IMR-90 (cell line): ENCODE results near the gene MALAT1. TPM values are rescaled to one million over a fixed set of nuclear protein-coding genes. Genes with fewer than 3 reads are reported as not detected.
A peak's percentile ranks its signal among the peaks of the same experiment; 100 is the strongest.

Experiments used
- BHLHE40 ChIP-seq: fragments of 150-350 bp; IDR thresholded peaks from 2 replicates; pipeline ENCODE4 v1.6.1; 2016; ENCODE audit warnings: mild to moderate bottlenecking, low read depth, low read length
- FOS ChIP-seq: fragments of 150-350 bp; IDR thresholded peaks from 2 replicates; pipeline ENCODE4 v1.6.1; 2016; ENCODE audit warnings: low read depth, low read length
- RAD21 ChIP-seq: IDR thresholded peaks from 2 replicates; pipeline ENCODE4 v1.6.1; 2012; ENCODE audit warnings: low read length, improper control_type of control experiment
- polyA plus RNA-seq, 3 experiments: library from polyadenylated mRNA; depleted of rRNA; stranded (reverse); fragments of >200 nt; gene quantifications; 2 replicates each; pipeline ENCODE4 v1.2.3, GENCODE V29; 2012; ENCODE audit warnings: low replicate concordance in 1 of 3
- total RNA-seq: library from RNA; depleted of rRNA; stranded (reverse); fragments of >200 nt; gene quantifications from 2 replicates; pipeline ENCODE4 v1.2.3, GENCODE V29; 2012
- TF ChIP-seq, protein P1 (sequence below): conservative IDR thresholded peaks from 2 replicates; pipeline ENCODE4 v1.5.1; 2012; ENCODE audit warnings: mild to moderate bottlenecking, low read depth, low read length, improper control_type of control experiment

MALAT1 gene
- total and polyA plus RNA-seq, 2 of the 4 experiments (the other 2 are of a cell fraction), result 636 to 3,569 TPM

- TF ChIP-seq, protein P1, sequence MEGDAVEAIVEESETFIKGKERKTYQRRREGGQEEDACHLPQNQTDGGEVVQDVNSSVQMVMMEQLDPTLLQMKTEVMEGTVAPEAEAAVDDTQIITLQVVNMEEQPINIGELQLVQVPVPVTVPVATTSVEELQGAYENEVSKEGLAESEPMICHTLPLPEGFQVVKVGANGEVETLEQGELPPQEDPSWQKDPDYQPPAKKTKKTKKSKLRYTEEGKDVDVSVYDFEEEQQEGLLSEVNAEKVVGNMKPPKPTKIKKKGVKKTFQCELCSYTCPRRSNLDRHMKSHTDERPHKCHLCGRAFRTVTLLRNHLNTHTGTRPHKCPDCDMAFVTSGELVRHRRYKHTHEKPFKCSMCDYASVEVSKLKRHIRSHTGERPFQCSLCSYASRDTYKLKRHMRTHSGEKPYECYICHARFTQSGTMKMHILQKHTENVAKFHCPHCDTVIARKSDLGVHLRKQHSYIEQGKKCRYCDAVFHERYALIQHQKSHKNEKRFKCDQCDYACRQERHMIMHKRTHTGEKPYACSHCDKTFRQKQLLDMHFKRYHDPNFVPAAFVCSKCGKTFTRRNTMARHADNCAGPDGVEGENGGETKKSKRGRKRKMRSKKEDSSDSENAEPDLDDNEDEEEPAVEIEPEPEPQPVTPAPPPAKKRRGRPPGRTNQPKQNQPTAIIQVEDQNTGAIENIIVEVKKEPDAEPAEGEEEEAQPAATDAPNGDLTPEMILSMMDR, result no peak
- TF ChIP-seq RAD21 (peak; percentile 19; the same call in 1 of the 2 replicates), FOS (peak; percentile 75), BHLHE40 (peak; percentile 44)
These were observed 7.0 kb upstream of the MALAT1 start (continued) for GRCh38 chr11:65491614-65492386.
